Mesenteric fat pad (tissue), 1 donor: ENCODE measurements around the gene JAG2. TPM values are rescaled to one million over a fixed set of nuclear protein-coding genes. Genes with fewer than 3 reads are reported as not detected.

Experiments
- DNase-seq: peaks from one replicate; pipeline ENCODE4 v3.0.0-alpha.2; 2020; ENCODE audit warnings: low spot score
- total RNA-seq: library from RNA; stranded (reverse); fragmentation: NEBNext Ultra II Directional; extraction: Animal tissue kit (Norgen Biotek cat#: 25700); gene quantifications from one replicate; pipeline ENCODE4 v1.2.1, GENCODE V29; 2021
- donor health status: DM: yes; HTN: yes; CAD: no.

The JAG2 gene
- total RNA-seq, 1 donor from 2014 or later = 25.1 TPM

GRCh38 chr14:105166571-105167302 lies 1.8 kb downstream of the JAG2 start:
- no peak for DNase-seq

- DNase-seq = no peak
These were observed 2.7 kb downstream of the JAG2 start for GRCh38 chr14:105165761-105166485.

DNA sequence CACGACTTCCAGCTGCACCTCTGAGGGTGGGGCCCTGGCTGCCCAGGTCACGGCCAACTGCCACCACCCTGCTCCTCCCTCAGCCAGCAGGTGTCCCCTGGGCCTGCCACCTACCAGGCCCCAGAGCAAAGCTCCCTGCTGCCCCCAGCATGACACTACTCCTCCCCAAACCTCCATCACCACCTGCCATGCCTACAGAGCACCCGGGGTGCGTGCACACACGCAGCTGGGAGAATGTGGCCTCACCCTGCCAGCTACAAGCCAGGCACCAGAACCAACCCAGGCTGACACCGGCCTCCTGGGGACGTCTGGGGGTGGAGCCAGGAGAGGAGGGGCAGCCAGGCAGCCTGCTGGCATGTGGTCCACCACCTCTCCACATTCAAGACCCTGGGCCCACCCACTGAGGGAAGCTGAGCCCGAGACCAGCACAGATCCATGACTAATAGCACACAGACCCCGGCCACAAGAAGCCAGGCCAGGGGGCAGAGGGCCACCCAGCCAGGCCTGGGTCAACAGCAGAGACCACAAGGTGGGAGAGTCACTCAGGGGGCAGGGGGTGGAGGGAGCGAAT lies 3.4 kb downstream of the JAG2 start:
- DNase-seq = no peak

DNA sequence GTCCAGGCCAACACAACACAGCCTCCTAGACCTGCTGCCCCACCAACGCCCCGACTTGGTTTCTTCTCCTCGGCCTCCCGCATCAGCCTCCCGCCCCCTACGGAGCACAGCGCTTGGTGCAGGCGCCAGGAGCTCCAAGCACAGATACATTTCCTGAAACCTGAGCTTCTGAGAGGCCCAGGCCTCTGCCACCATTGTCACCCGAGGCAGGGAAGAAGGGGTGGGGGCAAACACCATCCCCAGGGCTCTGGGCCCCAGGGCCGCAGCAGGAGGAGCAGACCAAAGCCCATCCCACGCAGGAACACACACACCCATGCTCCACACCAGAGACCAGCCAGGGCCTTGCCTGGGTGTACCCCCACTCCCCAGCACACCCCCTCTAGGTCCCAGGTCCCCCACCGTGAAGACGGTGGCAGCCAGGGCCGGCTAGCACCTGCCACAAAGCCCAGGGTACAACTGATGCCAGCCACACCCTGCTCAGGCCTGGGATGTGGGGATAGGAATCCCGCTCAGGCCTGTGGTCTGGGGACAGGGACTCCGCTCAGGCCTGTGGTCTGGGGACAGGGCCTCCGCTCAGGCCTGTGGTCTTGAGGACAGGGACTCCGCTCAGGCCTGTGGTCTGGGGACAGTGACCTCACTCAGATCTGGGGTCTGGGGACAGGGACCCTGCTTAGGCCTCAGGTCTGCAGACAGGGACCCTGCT lies 5.4 kb downstream of the JAG2 start:
- no peak for DNase-seq

- no peak for DNase-seq
These were observed 6.0 kb downstream of the JAG2 start for GRCh38 chr14:105162669-105162979.

DNA sequence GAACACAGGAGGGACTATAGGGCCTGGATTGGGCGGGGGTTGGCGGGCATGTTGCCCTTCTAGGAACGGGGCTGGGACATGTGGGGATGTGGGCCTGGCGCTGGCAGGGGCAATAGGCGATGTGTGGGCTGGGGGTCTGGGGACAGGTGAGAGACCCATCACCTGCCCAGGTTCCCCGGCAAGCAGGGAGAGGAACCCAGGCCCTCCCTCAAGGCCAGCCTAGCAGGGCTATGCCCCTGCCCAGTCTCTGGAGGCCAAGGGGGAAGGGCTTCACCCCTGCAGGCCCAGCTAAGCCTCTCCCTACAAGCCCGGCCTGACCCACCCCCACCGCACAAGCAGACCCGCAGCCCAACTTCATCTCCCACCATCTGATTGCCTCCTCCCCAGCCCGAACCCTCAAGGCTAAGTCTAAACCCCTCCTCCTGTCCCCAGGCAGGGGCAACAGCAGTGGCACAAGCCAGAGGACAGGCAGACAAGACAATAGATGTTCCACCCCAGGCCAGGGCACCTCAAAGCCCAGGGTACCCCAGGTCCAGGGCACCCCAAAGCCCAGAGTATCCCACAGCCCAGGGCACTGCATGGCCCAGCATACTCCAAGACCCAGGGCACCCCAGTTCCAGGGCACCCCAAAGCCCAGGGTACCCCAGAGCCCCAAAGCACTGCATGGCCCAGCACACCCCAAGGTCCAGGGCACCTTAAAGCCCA lies 6.5 kb downstream of the JAG2 start:
- DNase-seq = no peak

GRCh38 chr14:105161309-105161708 lies 7.3 kb downstream of the JAG2 start:
- DNase-seq = no peak

DNA sequence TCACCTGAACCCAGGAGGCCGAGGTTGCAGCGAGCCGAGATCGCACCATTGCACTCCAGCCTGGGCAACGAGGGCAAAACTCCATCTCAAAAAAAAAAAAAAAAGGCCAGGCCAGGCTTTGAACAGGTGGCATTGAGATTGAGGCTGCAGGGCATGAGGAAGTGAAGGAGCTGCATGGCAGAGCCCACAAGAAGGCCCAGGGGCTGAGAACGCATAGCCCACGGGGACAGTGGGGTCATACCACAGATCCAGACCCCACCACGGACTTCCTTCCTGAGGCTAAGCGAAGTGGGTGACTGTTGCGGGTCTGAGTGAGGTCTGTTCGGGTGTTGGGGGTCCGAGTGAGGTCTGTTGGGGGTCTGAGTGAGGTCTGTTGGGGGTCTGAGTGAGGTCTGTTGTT lies 7.8 kb downstream of the JAG2 start:
- DNase-seq = no peak

GRCh38 chr14:105159344-105159743 lies 9.2 kb downstream of the JAG2 start:
- DNase-seq = no peak

- DNase-seq = no peak
These were observed 9.8 kb downstream of the JAG2 start for GRCh38 chr14:105158794-105159193.

GRCh38 chr14:105157872-105158271 lies 10.7 kb downstream of the JAG2 start:
- DNase-seq = no peak

- DNase-seq = no peak
These were observed 11.9 kb downstream of the JAG2 start for GRCh38 chr14:105156414-105157375.

DNA sequence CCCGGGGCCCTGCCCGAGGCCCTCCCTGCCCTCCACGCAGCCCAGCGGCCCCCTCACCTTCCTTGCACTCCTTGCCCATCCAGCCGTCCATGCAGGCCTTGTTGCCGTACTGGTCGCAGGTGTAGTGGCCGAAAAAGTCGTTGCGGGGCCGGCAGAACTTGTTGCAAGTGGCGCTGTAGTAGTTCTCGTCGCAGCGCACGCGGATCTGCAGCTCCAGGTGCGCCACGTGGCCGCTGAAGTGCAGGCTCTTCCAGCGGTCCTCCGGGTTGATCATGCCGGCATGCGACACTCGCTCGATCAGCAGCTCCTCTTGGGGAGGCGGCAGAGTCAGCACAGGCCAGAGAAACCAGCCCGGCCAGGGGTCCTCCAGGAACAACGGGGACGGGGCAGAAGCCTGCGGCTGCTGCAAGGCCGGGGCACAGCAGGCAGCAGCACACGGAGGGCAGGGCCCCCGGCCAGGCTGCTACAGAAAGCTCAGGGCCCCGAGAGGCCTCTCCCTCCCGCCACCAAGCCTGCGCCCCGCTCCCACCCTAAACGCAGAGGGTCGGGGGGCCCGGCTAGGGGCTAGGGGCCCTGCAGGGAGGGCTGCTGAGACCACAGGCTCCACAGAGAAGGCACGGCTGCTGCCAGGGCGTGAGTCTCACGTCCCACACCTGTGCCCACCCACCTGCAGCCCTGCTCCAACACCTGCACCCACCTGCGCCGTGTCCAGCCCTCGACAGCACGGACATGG lies 12.7 kb downstream of the JAG2 start:
- no peak for DNase-seq

DNA sequence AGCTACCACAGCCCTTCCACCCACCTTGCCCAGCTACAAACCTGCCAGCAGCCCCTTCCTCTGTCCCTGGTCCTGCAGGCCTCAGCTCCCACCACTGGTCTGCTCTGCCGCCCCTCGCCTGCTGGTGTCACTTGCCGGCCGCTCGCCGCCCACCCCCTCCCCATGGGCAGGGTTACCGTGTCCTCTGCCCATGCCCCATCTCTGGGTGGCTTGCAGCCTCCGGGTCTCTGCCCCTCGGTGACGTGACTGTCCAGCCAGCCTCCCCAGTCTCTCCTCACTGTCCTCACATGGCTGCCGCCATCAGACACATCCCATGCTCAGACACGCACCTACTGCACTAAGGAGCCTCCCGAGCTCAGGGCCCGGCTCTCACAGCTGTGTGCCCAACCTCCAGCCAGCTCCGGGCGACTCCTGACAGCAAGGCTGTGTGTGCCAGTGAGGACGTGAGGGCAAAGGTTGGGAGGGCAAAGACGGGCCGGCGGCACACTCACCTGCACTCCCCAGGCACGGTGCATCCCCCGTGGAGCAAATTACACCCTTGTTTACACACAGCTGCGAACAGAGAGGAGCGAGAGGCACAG lies 13.4 kb downstream of the JAG2 start:
- no peak for DNase-seq

DNA sequence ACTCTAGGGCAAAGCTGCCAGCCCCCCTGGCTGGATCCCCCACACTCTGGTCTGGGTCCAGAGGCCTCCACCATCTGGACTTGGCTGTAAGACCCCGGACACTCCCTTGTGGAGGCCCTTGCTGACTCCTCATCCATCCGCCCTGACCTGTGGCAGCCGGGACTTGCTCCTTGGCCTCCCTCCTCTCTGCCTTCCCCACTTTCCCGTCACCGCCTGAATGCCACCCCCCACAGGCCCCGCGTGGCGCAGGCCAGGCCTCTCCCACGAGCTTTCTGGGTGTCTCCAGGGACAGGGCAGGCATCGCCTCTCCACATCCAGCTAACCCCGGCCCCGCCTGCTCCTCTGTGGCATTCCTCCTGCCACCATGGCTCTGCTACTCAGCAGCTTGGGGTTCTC lies 14.1 kb downstream of the JAG2 start:
- no peak for DNase-seq

- no peak for DNase-seq
These were observed 14.7 kb downstream of the JAG2 start for GRCh38 chr14:105153739-105154475.

DNA sequence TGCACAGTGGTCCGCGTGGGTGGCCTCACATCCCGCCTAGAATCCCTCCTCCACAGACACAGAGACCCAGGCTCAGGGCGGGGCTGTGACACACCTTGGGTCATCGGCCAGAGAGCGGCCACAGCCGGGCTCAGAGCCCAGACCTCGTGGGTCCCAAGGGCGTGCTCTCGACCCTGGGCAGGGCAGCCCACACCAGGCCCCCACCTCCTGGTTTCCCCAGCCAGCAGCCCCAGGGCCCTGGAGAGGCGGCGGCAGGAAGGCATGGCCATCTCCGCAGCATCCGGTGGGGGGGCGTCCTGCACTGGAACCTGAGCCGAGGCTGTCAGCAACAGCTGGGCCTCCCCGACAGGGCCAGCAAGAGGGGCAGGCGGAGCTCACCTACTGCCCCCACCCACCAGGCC lies 15.2 kb downstream of the JAG2 start:
- DNase-seq = no peak

GRCh38 chr14:105152794-105153241 lies 15.8 kb downstream of the JAG2 start:
- DNase-seq = no peak
